ENCODE results near the gene LSP1. TPM values are rescaled to one million over a fixed set of nuclear protein-coding genes. Genes with fewer than 3 reads are reported as not detected.

LSP1 gene
- total and polyA plus RNA-seq, 2 of the 13 experiments (the other 11 are each of a cell fraction or from before 2014, with no cell fraction given): 0.59 to 1.00 TPM

GRCh38 chr11:1826552-1827094 lies 26.3 kb upstream of the LSP1 start (continued):
- no peak for TF ChIP-seq TFDP1 (CRISPR knock-in tag; IDR thresholded peaks at IDR 0.05; ENCODE audit: borderline replicate concordance)
- TF ChIP-seq CBX2 (IDR thresholded peaks at IDR 0.05; ENCODE audit: low read depth, low read length): no peak
- TF ChIP-seq CBX2 (CRISPR knock-in tag; IDR thresholded peaks at IDR 0.05; ENCODE audit: low read depth): no peak
- no peak for TF ChIP-seq MEIS2 (CRISPR knock-in tag; IDR thresholded peaks at IDR 0.05)
- TF ChIP-seq ZNF749 (CRISPR knock-in tag; IDR thresholded peaks at IDR 0.05; ENCODE audit: borderline replicate concordance): no peak
- no peak for TF ChIP-seq ELF4 (CRISPR knock-in tag; IDR thresholded peaks at IDR 0.05; ENCODE audit: borderline replicate concordance)
- no peak for TF ChIP-seq ZNF280D (CRISPR knock-in tag; IDR thresholded peaks at IDR 0.05)
- TF ChIP-seq MTA3 (CRISPR knock-in tag; IDR thresholded peaks at IDR 0.05): no peak
- no peak for TF ChIP-seq ZUFSP (CRISPR knock-in tag; IDR thresholded peaks at IDR 0.05; ENCODE audit: borderline replicate concordance)
- TF ChIP-seq THAP8 (CRISPR knock-in tag; IDR thresholded peaks at IDR 0.05; ENCODE audit: borderline replicate concordance): no peak
- no peak for TF ChIP-seq REL (CRISPR knock-in tag; conservative IDR thresholded peaks at IDR 0.05)
- TF ChIP-seq AGO2 (optimal IDR thresholded peaks at IDR 0.05; ENCODE audit: low read depth, low read length): no peak
- TF ChIP-seq KLF11 (CRISPR knock-in tag; IDR thresholded peaks at IDR 0.05): 0 out of 2 replicates have a peak, but pooled peaks have one; percentile 31
- TF ChIP-seq RARA (CRISPR knock-in tag; IDR thresholded peaks at IDR 0.05): no peak
- TF ChIP-seq UBTF (CRISPR knock-in tag; IDR thresholded peaks at IDR 0.05): no peak

Measured in HepG2 (cell line).